SK-N-SH (cell line): Measurements from ENCODE around the gene PARD3.

Experiments used
- CTCF ChIP-seq: fragments of 200-600 bp; sonication (generic); IDR thresholded peaks from 2 replicates; pipeline ENCODE4 v1.6.1; 2017; ENCODE audit warnings: antibody characterized with exemption, mild to moderate bottlenecking, moderate library complexity
- EP300 ChIP-seq, 2 experiments: IDR thresholded peaks; 2 replicates each; pipeline versions ENCODE4 v1.4.0 to v1.6.1; 2012; ENCODE audit warnings: borderline replicate concordance in 1 of 2, low read depth in 1 of 2, low read length in 1 of 2
- EZH2phosphoT487 ChIP-seq: fragments of 200-600 bp; sonication (generic); IDR thresholded peaks from 2 replicates; pipeline ENCODE4 v1.6.1; 2017; ENCODE audit warnings: low read depth, mixed run types, mild to moderate bottlenecking, antibody characterized with exemption, moderate library complexity, borderline replicate concordance
- FOXJ3 ChIP-seq: sonication (generic); formaldehyde crosslinking; IDR thresholded peaks from 2 replicates; pipeline ENCODE4 v1.5.1; 2020; ENCODE audit warnings: mild to moderate bottlenecking, missing genetic modification reagents
- JUND ChIP-seq: IDR thresholded peaks from 2 replicates; pipeline ENCODE4 v1.4.0; 2012
- MAX ChIP-seq: IDR thresholded peaks from 2 replicates; pipeline ENCODE4 v1.4.0; 2012; ENCODE audit warnings: low read depth
- RFX5 ChIP-seq: IDR thresholded peaks from 2 replicates; pipeline ENCODE4 v1.6.1; 2012; ENCODE audit warnings: mild to moderate bottlenecking, improper control_type of control experiment, low read length
- TF ChIP-seq, protein P1 (sequence below): IDR thresholded peaks from 2 replicates; pipeline ENCODE4 v1.4.0; 2012; ENCODE audit warnings: low read depth, borderline replicate concordance

DNA sequence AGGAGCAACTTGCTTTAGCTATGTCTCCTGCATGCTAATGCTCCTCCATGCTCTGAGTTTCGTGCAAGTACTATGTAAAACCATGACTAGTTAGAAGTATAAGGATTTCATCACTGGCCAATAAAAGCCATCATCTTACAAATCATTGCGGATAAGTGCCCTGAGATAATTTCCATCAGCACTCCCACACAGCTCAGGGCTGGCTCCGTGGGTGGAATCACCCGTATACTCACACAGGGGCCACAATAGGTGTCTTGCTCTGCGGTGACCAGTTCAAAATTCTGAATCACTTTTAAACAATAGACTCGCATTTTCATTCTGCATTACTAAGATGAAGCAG, 227.4 kb downstream of the PARD3 start:
- TF ChIP-seq EP300 (IDR thresholded peaks at IDR 0.05; ENCODE audit: borderline replicate concordance in 1 of 2, low read depth in 1 of 2, low read length in 1 of 2), result no peak
- TF ChIP-seq CTCF, result no peak
- TF ChIP-seq, protein P1, sequence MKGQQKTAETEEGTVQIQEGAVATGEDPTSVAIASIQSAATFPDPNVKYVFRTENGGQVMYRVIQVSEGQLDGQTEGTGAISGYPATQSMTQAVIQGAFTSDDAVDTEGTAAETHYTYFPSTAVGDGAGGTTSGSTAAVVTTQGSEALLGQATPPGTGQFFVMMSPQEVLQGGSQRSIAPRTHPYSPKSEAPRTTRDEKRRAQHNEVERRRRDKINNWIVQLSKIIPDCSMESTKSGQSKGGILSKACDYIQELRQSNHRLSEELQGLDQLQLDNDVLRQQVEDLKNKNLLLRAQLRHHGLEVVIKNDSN, result no peak
- no peak for TF ChIP-seq JUND
- TF ChIP-seq MAX, result no peak
- TF ChIP-seq EZH2phosphoT487, result no peak
- TF ChIP-seq RFX5, result no peak
- TF ChIP-seq FOXJ3 (CRISPR knock-in tag), result no peak
